ENCODE results near the gene SYNGR2. TPM values are rescaled to one million over a fixed set of nuclear protein-coding genes. Genes with fewer than 3 reads are reported as not detected.
"Not testable (repeated sequence)": the region's sequence is repeated elsewhere in the genome, so short reads cannot be mapped to it uniquely, and the experiment has no call there.

The SYNGR2 gene
- total and polyA plus RNA-seq, 9 of the 15 experiments (the other 6 are each of a cell fraction or from before 2014, with no cell fraction given) = 1.4 to 173 (median 87.8) TPM

- H4K20me1 ChIP-seq (replicated peaks; ENCODE audit: control insufficient read depth, insufficient read depth, low read length) = peaks cover 17% of the 10 kb centered on the region
- H3K4me2 ChIP-seq (ENCODE audit: insufficient read depth, low read length); H3K27ac ChIP-seq (ENCODE audit: extremely low read depth, low read depth, low read length); CTCF ChIA-PET (ENCODE audit: low intra/inter-chr PET ratio); H3K27me3 ChIP-seq (ENCODE audit: control insufficient read depth in 2 of 2, insufficient read depth in 2 of 2, low read length in 2 of 2); H3K4me3 ChIP-seq; H2AFZ ChIP-seq (ENCODE audit: low read depth, low read length); DNase-seq (ENCODE audit: extremely low read depth in 1 of 4, low spot score in 3 of 4); intact Hi-C loops (cut with micrococcal nuclease); FAIRE-seq; ATAC-seq; H3K9me1 ChIP-seq (ENCODE audit: control insufficient read depth, insufficient read depth, low read length); H3K9me3 ChIP-seq (replicated peaks; ENCODE audit: control insufficient read depth, insufficient read depth, low read depth, low read length); BruUV-seq (replicated peaks); TF ChIP-seq REST (IDR thresholded peaks at IDR 0.05; ENCODE audit: borderline replicate concordance): not testable (repeated sequence)
- POLR2A ChIA-PET = interaction anchor here (0.7 to 2.4 kb wide), 7 partner anchors 12 to 234 kb away, joined by 3 to 16 read pairs (median 3); partner anchors contain the start of genes AFMID and TK1
- peaks cover 18 to 78% of the 10 kb centered on the region in 2 experiments for H3K4me1 ChIP-seq (replicated peaks in 1 of 2; ENCODE audit: control insufficient read depth in 2 of 2, insufficient read depth in 2 of 2, low read length in 2 of 2)
- WGBS (ENCODE audit: insufficient coverage, low coverage, missing lambda C conversion rate) = 94% methylated on average over 13 of the region's 19 CpGs
- H3K9ac ChIP-seq (ENCODE audit: insufficient read depth in 1 of 2, low read depth in 2 of 2, low read length in 2 of 2) = peak overlapping the region in 1 of 2 experiments; percentile 73; a peak in 2 of 4 replicates
- peaks cover 73% of the 10 kb centered on the region; the same call in 2 of the 3 replicates for H3K36me3 ChIP-seq (ENCODE audit: control insufficient read depth, insufficient read depth, low read length)
- in situ Hi-C loops (cut with MboI) = loop anchor here (5.0 kb wide), 1 partner anchor 59 kb away; no protein-coding TSS in a partner anchor
- peak; percentile 77 for TF ChIP-seq RBM22 (IDR thresholded peaks at IDR 0.05; ENCODE audit: low read depth, low read length, poor library complexity, severe bottlenecking)
- TF ChIP-seq RBFOX2 (IDR thresholded peaks at IDR 0.05; ENCODE audit: low read depth, low read length) = peak; percentile 74
- TF ChIP-seq POLR2A (conservative IDR thresholded peaks at IDR 0.05) = peak; percentile 2; the same call in 1 of the 2 replicates
- TF ChIP-seq FIP1L1 (IDR thresholded peaks at IDR 0.05; ENCODE audit: low read depth, low read length, poor library complexity, severe bottlenecking) = peak; percentile 22
- 0 out of 2 replicates have a peak, but pooled peaks have one; percentile 20 for TF ChIP-seq REST (CRISPR knock-in tag; IDR thresholded peaks at IDR 0.05; ENCODE audit: low read depth)
- peak; percentile 66 for TF ChIP-seq POLR2G (IDR thresholded peaks at IDR 0.05; ENCODE audit: low read depth, low read length)
- TF ChIP-seq ZBTB33 (CRISPR knock-in tag; IDR thresholded peaks at IDR 0.05) = peak; percentile 58
- TF ChIP-seq SUPT5H (IDR thresholded peaks at IDR 0.05) = peak; percentile 7; the same call in 1 of the 2 replicates
- peaks cover 38% of the 10 kb centered on the region for H3K79me2 ChIP-seq (ENCODE audit: control insufficient read depth, insufficient read depth, low read length)
Observed at GRCh38 chr17:78171591-78172248, 3.3 kb downstream of the SYNGR2 start.

Measured in K562 (cell line).